HEK293 (cell line): ENCODE data around the gene PROX1.

Experiments
- CTCF ChIA-PET: fragments of 350-600 bp; formaldehyde crosslinking; extraction: SDS; loops from one replicate; lab custom pipeline; 2021; ENCODE audit warnings: antibody characterized with exemption; lab: Yijun Ruan, JAX
- POLR2A ChIA-PET: fragments of 300-600 bp; formaldehyde crosslinking; extraction: SDS; loops from one replicate; lab custom pipeline; 2020; ENCODE audit warnings: antibody characterized with exemption, inconsistent platforms; lab: Yijun Ruan, JAX
- H3K27ac ChIP-seq: fragments of 200-500 bp; sonication (Bioruptor generic); 2 replicates; pipeline ENCODE4 v1.5.1; 2014; ENCODE audit warnings: low read depth, low read length, control low read depth, inconsistent platforms; ENCODE audit errors: extremely low read depth
- H3K36me3 ChIP-seq, 2 experiments: fragments of 200-500 bp in 1 of 2; sonication (Bioruptor generic) in 1 of 2; 1 replicate in 1 of 2; 2 replicates in 1 of 2; pipeline ENCODE4 v1.5.1; 2014 to 2017; ENCODE audit warnings: inconsistent platforms in 2 of 2, low read length in 2 of 2; ENCODE audit not compliant: control insufficient read depth in 2 of 2, insufficient read depth in 1 of 2
- H3K4me1 ChIP-seq: fragments of 200-500 bp; sonication (Bioruptor generic); 2 replicates; pipeline ENCODE4 v1.5.1; 2014; ENCODE audit warnings: mild to moderate bottlenecking, low read length, inconsistent platforms; ENCODE audit not compliant: control insufficient read depth, insufficient read depth
- H3K4me3 ChIP-seq: 2 replicates; pipeline ENCODE4 v1.5.1; 2011; ENCODE audit warnings: low read depth, mild to moderate bottlenecking, control low read depth, low read length, moderate library complexity
- H3K9me3 ChIP-seq: fragments of 200-500 bp; sonication (Bioruptor generic); 2 replicates; pipeline ENCODE4 v1.5.1; 2014; ENCODE audit warnings: low read depth, low read length, inconsistent platforms; ENCODE audit not compliant: control insufficient read depth, insufficient read depth
- ATF2 ChIP-seq: fragments of 450-650 bp; formaldehyde crosslinking; IDR thresholded peaks from 2 replicates; pipeline ENCODE4 v1.5.1; 2016; ENCODE audit warnings: missing biosample characterization, missing genetic modification characterization, low read depth
- HIC1 ChIP-seq: fragments of 450-650 bp; formaldehyde crosslinking; IDR thresholded peaks from 2 replicates; pipeline ENCODE4 v1.5.1; 2016; ENCODE audit warnings: missing biosample characterization, missing genetic modification characterization
- TSHZ1 ChIP-seq: fragments of 450-650 bp; formaldehyde crosslinking; IDR thresholded peaks from 2 replicates; pipeline ENCODE4 v1.5.1; 2016; ENCODE audit warnings: missing biosample characterization, missing genetic modification characterization, borderline replicate concordance
- ZEB2 ChIP-seq: fragments of 450-650 bp; formaldehyde crosslinking; IDR thresholded peaks from 2 replicates; pipeline ENCODE4 v1.5.1; 2016; ENCODE audit warnings: missing biosample characterization, missing genetic modification characterization
- ZNF10 ChIP-seq: fragments of 450-650 bp; formaldehyde crosslinking; IDR thresholded peaks from 2 replicates; pipeline ENCODE4 v1.5.1; 2017; ENCODE audit warnings: missing biosample characterization, missing genetic modification characterization
- ZNF133 ChIP-seq: fragments of 450-650 bp; formaldehyde crosslinking; IDR thresholded peaks from 2 replicates; pipeline ENCODE4 v1.5.1; 2016; ENCODE audit warnings: missing biosample characterization, missing genetic modification characterization
- ZNF239 ChIP-seq: fragments of 450-650 bp; formaldehyde crosslinking; IDR thresholded peaks from 2 replicates; pipeline ENCODE4 v1.5.1; 2016; ENCODE audit warnings: missing biosample characterization, missing genetic modification characterization
- ZNF391 ChIP-seq: fragments of 450-650 bp; formaldehyde crosslinking; IDR thresholded peaks from 2 replicates; pipeline ENCODE4 v1.5.1; 2016; ENCODE audit warnings: low read depth, missing biosample characterization, missing genetic modification characterization, borderline replicate concordance
- ZNF510 ChIP-seq: fragments of 450-650 bp; formaldehyde crosslinking; IDR thresholded peaks from 2 replicates; pipeline ENCODE4 v1.5.1; 2018; ENCODE audit warnings: mild to moderate bottlenecking, missing genetic modification characterization, missing biosample characterization; ENCODE audit not compliant: insufficient replicate concordance
- ZNF544 ChIP-seq: fragments of 450-650 bp; formaldehyde crosslinking; IDR thresholded peaks from 2 replicates; pipeline ENCODE4 v1.5.0; 2017; ENCODE audit warnings: missing biosample characterization, missing genetic modification characterization
- ZNF596 ChIP-seq: fragments of 450-650 bp; IDR thresholded peaks from 2 replicates; pipeline ENCODE4 v1.5.0; 2018; ENCODE audit warnings: missing biosample characterization, mild to moderate bottlenecking, missing genetic modification characterization, moderate library complexity
- ZNF747 ChIP-seq: fragments of 450-650 bp; formaldehyde crosslinking; IDR thresholded peaks from 2 replicates; pipeline ENCODE4 v1.5.1; 2016; ENCODE audit warnings: missing biosample characterization, missing genetic modification characterization
- ZNF791 ChIP-seq: fragments of 450-650 bp; formaldehyde crosslinking; IDR thresholded peaks from 2 replicates; pipeline ENCODE4 v1.5.1; 2016; ENCODE audit warnings: missing biosample characterization, missing genetic modification characterization
- ZNF837 ChIP-seq: fragments of 450-650 bp; formaldehyde crosslinking; IDR thresholded peaks from 2 replicates; pipeline ENCODE4 v1.5.1; 2016; ENCODE audit warnings: missing biosample characterization, missing genetic modification characterization
- TF ChIP-seq, protein P1 (sequence below): fragments of 450-650 bp; formaldehyde crosslinking; IDR thresholded peaks from 2 replicates; pipeline ENCODE4 v1.5.1; 2017; ENCODE audit warnings: missing biosample characterization, missing genetic modification characterization
- TF ChIP-seq, protein P2 (sequence below): fragments of 450-650 bp; formaldehyde crosslinking; IDR thresholded peaks from 2 replicates; pipeline ENCODE4 v1.5.1; 2016; ENCODE audit warnings: missing biosample characterization, missing genetic modification characterization

Gene PROX1

DNA sequence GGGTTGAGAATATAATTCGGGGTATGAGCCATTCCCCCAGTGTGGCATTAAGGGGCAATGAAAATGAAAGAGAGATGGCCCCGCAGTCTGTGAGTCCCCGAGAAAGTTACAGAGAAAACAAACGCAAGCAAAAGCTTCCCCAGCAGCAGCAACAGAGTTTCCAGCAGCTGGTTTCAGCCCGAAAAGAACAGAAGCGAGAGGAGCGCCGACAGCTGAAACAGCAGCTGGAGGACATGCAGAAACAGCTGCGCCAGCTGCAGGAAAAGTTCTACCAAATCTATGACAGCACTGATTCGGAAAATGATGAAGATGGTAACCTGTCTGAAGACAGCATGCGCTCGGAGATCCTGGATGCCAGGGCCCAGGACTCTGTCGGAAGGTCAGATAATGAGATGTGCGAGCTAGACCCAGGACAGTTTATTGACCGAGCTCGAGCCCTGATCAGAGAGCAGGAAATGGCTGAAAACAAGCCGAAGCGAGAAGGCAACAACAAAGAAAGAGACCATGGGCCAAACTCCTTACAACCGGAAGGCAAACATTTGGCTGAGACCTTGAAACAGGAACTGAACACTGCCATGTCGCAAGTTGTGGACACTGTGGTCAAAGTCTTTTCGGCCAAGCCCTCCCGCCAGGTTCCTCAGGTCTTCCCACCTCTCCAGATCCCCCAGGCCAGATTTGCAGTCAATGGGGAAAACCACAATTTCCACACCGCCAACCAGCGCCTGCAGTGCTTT, 9.4 kb downstream of the PROX1 start (continued):
- TF ChIP-seq, protein P1, sequence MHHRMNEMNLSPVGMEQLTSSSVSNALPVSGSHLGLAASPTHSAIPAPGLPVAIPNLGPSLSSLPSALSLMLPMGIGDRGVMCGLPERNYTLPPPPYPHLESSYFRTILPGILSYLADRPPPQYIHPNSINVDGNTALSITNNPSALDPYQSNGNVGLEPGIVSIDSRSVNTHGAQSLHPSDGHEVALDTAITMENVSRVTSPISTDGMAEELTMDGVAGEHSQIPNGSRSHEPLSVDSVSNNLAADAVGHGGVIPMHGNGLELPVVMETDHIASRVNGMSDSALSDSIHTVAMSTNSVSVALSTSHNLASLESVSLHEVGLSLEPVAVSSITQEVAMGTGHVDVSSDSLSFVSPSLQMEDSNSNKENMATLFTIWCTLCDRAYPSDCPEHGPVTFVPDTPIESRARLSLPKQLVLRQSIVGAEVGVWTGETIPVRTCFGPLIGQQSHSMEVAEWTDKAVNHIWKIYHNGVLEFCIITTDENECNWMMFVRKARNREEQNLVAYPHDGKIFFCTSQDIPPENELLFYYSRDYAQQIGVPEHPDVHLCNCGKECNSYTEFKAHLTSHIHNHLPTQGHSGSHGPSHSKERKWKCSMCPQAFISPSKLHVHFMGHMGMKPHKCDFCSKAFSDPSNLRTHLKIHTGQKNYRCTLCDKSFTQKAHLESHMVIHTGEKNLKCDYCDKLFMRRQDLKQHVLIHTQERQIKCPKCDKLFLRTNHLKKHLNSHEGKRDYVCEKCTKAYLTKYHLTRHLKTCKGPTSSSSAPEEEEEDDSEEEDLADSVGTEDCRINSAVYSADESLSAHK (tag by site-specific recombination) = no peak
- TF ChIP-seq TSHZ1 (tag by site-specific recombination) (no peak), ATF2 (tag by site-specific recombination) (no peak)

DNA sequence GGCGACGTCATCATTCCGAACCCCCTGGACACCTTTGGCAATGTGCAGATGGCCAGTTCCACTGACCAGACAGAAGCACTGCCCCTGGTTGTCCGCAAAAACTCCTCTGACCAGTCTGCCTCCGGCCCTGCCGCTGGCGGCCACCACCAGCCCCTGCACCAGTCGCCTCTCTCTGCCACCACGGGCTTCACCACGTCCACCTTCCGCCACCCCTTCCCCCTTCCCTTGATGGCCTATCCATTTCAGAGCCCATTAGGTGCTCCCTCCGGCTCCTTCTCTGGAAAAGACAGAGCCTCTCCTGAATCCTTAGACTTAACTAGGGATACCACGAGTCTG, 10.0 kb downstream of the PROX1 start:
- no peak overlapping the region for H3K4me3 ChIP-seq
- CTCF ChIA-PET = no interaction called here
- peaks cover 8% of the 10 kb centered on the region; the same call in 1 of the 2 replicates for H3K4me1 ChIP-seq
- POLR2A ChIA-PET = no interaction called here
- peaks cover 0 to 32% of the 10 kb centered on the region in 2 experiments; a peak in 1 of 3 replicates for H3K36me3 ChIP-seq
- H3K9me3 ChIP-seq = no peaks in the 10 kb centered on the region
- H3K27ac ChIP-seq = no peak overlapping the region
- no peak for TF ChIP-seq ZNF837 (tag by site-specific recombination)
- TF ChIP-seq ZNF239 = no peak
- no peak for TF ChIP-seq ZNF10
- TF ChIP-seq, all 188 proteins: peak for 0

- CTCF ChIA-PET = no interaction called here
- H3K27ac ChIP-seq = no peak overlapping the region
- peaks cover 0 to 32% of the 10 kb centered on the region in 2 experiments; a peak in 1 of 3 replicates for H3K36me3 ChIP-seq
- peaks cover 17% of the 10 kb centered on the region; the same call in 1 of the 2 replicates for H3K4me1 ChIP-seq
- POLR2A ChIA-PET = no interaction called here
- H3K9me3 ChIP-seq = no peaks in the 10 kb centered on the region
- H3K4me3 ChIP-seq = no peak overlapping the region
- TF ChIP-seq ZNF510 (no peak), ZNF133 (tag by site-specific recombination) (no peak), ZNF596 (tag by site-specific recombination) (no peak), ZEB2 (tag by site-specific recombination) (no peak), ZNF391 (tag by site-specific recombination) (no peak), ZNF747 (no peak), ZNF791 (tag by site-specific recombination) (no peak), HIC1 (no peak), ZNF544 (no peak)
- TF ChIP-seq, protein P1 (tag by site-specific recombination) = no peak
- TF ChIP-seq, protein P2, sequence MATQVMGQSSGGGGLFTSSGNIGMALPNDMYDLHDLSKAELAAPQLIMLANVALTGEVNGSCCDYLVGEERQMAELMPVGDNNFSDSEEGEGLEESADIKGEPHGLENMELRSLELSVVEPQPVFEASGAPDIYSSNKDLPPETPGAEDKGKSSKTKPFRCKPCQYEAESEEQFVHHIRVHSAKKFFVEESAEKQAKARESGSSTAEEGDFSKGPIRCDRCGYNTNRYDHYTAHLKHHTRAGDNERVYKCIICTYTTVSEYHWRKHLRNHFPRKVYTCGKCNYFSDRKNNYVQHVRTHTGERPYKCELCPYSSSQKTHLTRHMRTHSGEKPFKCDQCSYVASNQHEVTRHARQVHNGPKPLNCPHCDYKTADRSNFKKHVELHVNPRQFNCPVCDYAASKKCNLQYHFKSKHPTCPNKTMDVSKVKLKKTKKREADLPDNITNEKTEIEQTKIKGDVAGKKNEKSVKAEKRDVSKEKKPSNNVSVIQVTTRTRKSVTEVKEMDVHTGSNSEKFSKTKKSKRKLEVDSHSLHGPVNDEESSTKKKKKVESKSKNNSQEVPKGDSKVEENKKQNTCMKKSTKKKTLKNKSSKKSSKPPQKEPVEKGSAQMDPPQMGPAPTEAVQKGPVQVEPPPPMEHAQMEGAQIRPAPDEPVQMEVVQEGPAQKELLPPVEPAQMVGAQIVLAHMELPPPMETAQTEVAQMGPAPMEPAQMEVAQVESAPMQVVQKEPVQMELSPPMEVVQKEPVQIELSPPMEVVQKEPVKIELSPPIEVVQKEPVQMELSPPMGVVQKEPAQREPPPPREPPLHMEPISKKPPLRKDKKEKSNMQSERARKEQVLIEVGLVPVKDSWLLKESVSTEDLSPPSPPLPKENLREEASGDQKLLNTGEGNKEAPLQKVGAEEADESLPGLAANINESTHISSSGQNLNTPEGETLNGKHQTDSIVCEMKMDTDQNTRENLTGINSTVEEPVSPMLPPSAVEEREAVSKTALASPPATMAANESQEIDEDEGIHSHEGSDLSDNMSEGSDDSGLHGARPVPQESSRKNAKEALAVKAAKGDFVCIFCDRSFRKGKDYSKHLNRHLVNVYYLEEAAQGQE (tag by site-specific recombination) = no peak
These were observed 11.0 kb downstream of the PROX1 start for GRCh38 chr1:213998785-213999184.
